NCI-H526 treated with DMSO at 0.1 percent for 48 hours (cell line): ENCODE results near the gene HRC.
"Not testable (repeated sequence)": the region's sequence is repeated elsewhere in the genome, so short reads cannot be mapped to it uniquely, and the experiment has no call there.

Experiments
- DNase-seq: peaks from one replicate; lab custom pipeline; 2025; lab: John Stamatoyannopoulos, UW

Gene HRC

GRCh38 chr19:49135686-49136085 lies 19.5 kb downstream of the HRC start:
- DNase-seq, result no peak

- DNase-seq, result no peak
These were observed 21.4 kb downstream of the HRC start for GRCh38 chr19:49133621-49134454.

- no peak for DNase-seq
These were observed 22.1 kb downstream of the HRC start for GRCh38 chr19:49132974-49133609.

- DNase-seq, result no peak
These were observed 24.9 kb downstream of the HRC start for GRCh38 chr19:49130325-49130724.

DNA sequence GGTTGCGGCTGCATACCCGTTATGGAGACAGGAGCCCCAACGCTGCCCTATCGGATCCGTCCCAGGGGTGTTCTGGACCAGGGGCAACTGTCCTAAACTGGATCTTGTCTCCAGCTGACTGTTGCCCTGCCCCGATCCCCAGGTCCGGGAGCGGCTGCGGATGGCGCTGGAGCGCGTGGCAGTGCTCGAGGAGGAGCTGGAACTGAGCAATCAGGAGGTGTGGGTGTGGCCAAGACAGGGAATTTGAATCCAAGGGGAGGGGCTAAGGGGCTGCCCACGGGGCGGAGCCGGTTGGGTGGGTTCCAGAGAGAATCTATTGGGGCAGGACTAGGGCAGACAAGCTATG lies 26.0 kb downstream of the HRC start:
- no peak for DNase-seq

DNA sequence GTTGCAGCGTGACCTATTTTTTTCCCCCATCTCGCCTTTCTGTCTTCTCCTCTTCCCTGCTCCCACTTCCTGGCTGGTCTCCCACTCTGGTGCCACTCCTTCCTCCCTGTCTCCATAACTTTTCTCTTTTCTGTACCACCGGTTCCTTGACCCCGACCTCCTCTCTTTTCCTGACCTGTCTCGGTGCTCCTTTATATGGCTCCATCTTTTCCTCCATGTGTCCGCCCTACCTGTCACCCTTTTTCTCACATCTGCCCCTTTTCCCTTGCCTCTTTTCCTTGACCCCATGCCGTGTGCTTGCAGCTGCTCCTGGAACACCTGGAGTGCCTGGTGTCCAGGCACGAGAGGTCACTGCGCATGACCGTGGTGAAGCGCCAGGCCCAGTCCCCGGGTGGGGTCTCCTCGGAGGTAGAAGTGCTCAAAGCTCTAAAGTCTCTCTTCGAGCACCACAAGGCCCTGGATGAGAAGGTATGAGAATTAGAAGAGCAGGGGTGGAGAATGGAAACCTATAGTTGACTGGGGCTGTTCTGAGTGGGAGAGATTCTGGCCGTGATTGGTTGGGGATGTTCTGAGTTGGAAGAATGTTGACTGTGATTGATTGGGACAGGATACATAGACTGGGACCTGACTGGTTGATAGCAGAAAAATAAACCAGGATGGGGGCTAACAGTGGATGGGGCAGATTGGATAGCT lies 26.5 kb downstream of the HRC start:
- no peak for DNase-seq

DNA sequence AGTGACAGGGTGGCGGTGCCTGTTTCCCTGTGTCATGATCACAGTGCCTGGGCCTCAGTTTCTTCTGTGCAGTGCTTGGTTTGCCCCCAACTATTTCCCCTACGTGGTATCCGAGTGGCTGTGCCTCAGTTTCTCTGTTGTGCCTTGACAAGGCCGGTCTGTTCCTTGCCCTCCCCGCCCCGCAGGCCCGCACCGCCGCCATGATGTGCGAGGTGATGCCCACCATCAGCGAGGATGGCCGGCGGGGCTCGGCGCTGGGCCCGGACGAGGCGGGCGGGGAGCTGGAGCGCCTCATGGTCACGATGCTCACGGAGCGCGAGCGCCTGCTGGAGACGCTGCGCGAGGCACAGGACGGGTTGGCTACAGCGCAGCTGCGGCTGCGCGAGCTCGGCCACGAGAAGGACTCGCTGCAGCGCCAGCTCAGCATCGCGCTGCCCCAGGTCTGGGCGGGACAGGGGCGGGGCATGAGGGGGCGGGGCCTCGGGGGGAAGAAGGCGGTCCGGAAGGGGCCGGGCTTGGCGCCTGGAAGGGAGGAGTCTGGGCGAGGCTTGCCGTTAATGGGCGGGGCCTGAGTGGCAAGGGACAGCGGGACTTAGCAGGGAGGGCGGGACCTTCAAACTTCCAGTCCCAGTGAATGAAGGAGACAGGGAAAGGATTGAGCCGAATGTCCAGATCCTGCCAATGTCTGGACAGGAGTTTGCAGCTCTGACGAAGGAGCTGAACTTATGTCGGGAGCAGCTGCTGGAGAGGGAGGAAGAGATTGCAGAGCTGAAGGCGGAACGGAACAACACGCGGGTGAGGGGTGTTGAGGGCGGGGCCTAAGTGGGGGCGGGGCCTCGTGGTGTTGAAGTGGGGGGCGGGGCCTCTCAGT lies 27.3 kb downstream of the HRC start:
- DNase-seq, result peak; percentile 98

- not testable (repeated sequence) for DNase-seq
These were observed 28.0 kb downstream of the HRC start for GRCh38 chr19:49127225-49127624.

- no peak for DNase-seq
These were observed 28.6 kb downstream of the HRC start for GRCh38 chr19:49126575-49126974.

GRCh38 chr19:49125025-49125731 lies 30.0 kb downstream of the HRC start:
- no peak for DNase-seq

- not testable (repeated sequence) for DNase-seq
These were observed 31.9 kb downstream of the HRC start for GRCh38 chr19:49123285-49123684.

GRCh38 chr19:49121841-49122240 lies 33.4 kb downstream of the HRC start:
- DNase-seq, result not testable (repeated sequence)

GRCh38 chr19:49120868-49121267 lies 34.3 kb downstream of the HRC start:
- no peak for DNase-seq

DNA sequence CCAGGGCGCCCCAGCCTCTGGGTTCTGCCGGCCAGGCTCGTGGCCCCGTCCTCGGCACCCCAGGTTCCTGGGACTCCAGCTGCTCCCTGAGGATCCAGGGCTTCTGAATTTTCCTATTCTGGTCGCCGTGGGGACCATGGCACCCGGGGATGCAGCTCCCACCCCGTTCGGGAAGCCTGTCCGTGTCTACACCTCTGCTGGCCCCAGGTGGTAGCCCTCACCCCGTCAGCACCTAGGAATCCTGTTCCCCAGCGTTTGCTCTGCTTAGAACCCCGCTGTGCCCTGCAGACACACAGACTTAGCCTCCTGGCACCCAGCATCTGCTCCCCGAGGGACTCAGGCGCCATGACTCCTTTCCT lies 34.9 kb downstream of the HRC start:
- DNase-seq, result no peak

DNA sequence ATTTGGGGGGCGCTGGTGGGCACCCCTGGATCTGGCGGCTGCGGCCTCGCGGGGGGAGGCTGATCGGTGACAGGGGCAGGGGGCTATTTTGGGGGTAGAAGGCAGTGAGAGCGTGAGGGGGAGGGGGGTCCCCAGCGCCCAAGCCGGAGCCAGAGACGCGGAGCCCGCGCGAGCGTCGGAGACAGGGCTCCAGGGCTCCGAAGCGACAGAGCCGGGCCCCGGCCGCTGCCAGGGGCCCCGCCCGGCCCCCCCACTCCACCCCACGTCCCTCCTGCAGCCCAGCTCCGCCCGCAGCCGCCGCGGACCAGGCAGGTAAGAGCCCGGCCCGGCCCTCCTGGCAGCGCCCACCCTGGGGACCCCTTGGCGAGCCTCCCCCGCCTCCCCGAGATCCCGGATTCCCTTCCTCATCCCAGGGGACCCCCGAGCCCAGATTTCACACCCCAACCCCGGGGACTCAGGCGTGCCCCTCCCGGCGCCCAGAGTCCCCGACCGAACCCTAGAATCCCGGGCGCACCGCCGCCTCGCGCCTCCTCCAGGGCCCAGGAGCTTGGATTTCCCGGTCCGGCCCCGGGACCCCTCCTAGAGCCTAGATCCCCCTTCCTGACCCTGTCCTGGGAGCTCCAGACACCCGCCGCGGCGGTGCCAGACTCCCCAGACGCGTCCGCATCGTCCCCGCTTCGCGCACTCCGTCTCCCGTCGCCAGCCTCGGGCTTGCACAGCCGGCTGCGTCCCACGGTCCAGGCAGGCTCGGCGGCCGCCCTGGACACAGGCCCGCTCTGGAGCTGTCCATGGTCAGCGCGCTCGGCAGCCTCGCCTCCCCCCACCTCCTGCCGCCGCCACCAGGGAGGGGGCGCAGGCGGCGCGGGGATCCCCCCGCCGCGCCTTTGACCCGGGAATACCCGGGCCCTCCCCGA lies 35.5 kb downstream of the HRC start, which contains the start of gene PPFIA3:
TSS of gene PPFIA3 (plus strand) at position 134 of the 914 bp plus-strand sequence. CDS start 8,330 bp downstream, outside the sequence.
- peak; percentile 45 for DNase-seq

DNA sequence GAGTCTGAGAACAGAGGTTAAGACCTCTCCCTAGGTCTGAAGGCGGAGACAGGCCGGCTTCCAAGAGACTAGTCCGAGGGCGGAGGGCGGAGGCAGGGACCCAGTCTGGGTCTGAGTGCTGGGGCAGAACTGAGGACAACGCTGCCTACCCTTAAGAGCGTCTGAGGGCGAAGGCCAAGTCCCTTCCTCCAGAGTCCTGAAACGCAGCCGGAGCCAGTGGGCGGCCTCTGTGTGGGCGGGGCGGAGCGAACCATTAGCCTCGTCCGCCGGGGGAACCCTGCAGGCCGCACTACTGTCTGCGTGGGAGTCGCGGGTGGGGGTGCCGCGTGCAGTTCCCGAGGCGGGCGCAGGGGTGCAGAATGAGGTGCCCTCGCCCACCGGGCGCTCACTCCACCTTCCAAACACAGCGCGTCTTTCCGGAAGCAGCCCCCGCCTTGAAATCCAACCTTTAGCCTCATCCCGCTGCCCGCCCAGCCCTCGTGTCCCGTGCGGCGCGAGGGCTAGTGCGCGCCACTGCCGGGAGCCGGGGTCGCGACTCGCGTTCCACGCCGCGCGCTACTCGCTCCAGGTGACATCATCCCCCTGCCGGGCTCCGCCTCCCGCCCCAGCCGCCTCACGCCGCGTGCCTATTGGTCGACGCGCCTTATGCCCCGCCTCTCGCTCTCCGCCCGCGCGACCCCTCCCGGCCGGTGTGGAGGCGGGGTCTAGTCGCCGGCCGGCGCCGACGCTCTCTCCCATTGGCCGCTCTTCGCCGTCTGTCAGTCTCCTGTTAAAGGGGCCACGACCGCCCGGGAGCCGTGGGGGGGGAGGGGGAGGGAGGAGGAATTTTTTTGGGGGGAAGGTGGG lies 36.4 kb downstream of the HRC start, which contains the start of gene C19orf73:
TSS of gene C19orf73 (minus strand) at position 579 of the 846 bp plus-strand sequence. CDS start at position 458, 121 bp downstream.
- peak; percentile 85 for DNase-seq

- DNase-seq, result no peak
These were observed 37.3 kb downstream of the HRC start for GRCh38 chr19:49117677-49118564.

- DNase-seq, result no peak
These were observed 38.7 kb downstream of the HRC start for GRCh38 chr19:49116544-49116943.
